ENCODE data around the gene AGAP1.

AGAP1 gene

DNA sequence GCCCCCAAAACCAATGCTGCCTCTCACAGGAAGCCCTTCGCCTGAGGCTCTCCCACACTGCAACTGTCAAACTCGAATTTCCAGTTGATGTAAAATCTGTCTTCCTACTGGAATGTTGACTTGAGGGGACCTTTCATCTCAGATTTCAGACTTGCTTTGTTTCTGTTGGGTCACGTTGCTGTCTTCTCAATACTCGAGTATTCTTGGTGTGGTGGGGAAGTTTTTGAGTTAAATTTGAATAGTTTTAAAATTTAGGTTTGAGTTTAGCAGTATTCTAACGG lies 50.8 kb downstream of the AGAP1 start:
- no peak for TF ChIP-seq TAF1 (IDR thresholded peaks at IDR 0.05; ENCODE audit: borderline replicate concordance, low read depth, low read length)
- TF ChIP-seq POLR2AphosphoS5 (IDR thresholded peaks at IDR 0.05; ENCODE audit: low read depth, low read length) = no peak
- TF ChIP-seq POLR2A (IDR thresholded peaks at IDR 0.05; ENCODE audit: low read depth, low read length) = no peak
- FAIRE-seq (no peak), DNase-seq (ENCODE audit: insufficient read length) (no peak)

DNA sequence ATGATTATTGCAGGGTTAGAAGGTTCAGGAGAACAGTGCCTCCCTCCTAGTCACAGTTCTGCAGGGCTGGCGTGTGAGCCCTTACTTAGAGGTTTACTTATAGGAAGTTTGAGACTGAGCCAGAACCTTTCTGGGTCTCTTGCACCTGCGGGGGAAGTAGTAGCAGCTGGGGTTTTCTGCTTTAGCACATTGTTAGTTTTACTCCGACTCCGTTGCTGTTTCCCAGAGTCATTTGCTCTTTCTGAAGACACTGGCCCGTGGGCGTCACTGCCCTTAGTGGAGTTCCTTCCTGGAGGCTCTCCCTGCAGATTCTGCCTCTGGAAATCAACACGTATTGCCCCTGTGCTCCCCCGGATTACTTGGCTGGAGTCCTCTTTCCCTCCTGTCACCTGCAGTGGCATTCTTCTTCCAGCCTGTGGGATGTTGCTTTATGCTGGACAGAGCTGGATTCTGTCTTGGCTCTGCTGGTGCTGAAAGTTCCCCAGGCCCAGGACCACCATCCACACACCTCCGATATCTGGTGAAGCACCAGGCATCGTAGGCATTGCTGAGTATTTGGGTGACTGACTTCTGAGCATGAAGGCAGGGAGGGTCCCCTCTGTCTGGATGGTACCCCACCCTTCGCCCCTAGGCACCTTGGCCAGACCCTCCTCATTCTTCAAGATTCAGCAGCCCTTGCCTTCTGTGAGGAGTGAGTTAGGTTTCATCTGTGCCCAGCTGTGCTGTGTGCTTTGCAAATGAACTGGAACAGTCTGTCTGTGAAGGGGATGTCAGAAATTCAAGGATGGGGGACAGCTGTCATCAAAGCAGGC lies 51.7 kb downstream of the AGAP1 start:
- DNase-seq (ENCODE audit: insufficient read length) = no peak
- TF ChIP-seq TAF1 (IDR thresholded peaks at IDR 0.05; ENCODE audit: borderline replicate concordance, low read depth, low read length) (no peak), POLR2AphosphoS5 (IDR thresholded peaks at IDR 0.05; ENCODE audit: low read depth, low read length) (no peak), POLR2A (IDR thresholded peaks at IDR 0.05; ENCODE audit: low read depth, low read length) (no peak)
- FAIRE-seq = no peak

DNA sequence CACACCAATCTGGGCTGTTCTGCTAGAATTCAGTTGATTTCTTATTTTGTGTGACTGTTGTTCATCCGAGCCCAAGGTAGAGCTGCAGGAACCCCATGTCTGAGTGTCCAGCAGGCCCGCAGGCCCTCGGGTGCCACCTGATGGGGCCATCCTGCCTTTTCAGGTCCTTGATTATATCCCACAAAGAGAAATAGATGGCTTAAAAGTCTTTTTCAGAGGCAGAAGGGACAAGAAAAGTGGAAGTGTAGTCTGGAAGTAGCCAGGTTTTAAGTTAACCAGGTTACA lies 52.2 kb downstream of the AGAP1 start:
- no peak for DNase-seq (ENCODE audit: insufficient read length)
- TF ChIP-seq TAF1 (IDR thresholded peaks at IDR 0.05; ENCODE audit: borderline replicate concordance, low read depth, low read length) = no peak
- no peak for TF ChIP-seq POLR2A (IDR thresholded peaks at IDR 0.05; ENCODE audit: low read depth, low read length)
- TF ChIP-seq POLR2AphosphoS5 (IDR thresholded peaks at IDR 0.05; ENCODE audit: low read depth, low read length) = no peak
- no peak for FAIRE-seq

DNA sequence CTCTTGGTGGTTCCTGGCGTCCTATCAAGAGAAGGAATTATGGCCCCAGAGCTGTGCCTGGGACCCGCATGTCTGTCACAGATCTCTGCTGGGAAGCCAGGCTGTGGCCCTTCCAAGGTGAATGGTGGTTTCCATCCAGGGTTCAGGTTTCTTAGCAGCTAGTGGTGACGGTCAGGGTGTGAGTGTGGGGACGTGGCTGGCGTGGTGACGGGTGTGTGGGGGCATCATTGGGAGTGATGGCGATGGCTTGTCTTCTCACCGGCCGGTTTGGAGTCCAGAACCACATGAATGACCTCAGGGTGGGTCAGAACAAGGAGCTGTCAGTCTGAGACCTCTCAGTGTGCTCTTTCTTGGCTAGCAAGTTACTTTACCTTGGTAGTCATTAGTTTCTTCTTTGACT lies 52.6 kb downstream of the AGAP1 start:
- TF ChIP-seq TAF1 (IDR thresholded peaks at IDR 0.05; ENCODE audit: borderline replicate concordance, low read depth, low read length) (no peak), POLR2A (IDR thresholded peaks at IDR 0.05; ENCODE audit: low read depth, low read length) (no peak), POLR2AphosphoS5 (IDR thresholded peaks at IDR 0.05; ENCODE audit: low read depth, low read length) (no peak)
- DNase-seq (ENCODE audit: insufficient read length) = no peak
- no peak for FAIRE-seq

DNA sequence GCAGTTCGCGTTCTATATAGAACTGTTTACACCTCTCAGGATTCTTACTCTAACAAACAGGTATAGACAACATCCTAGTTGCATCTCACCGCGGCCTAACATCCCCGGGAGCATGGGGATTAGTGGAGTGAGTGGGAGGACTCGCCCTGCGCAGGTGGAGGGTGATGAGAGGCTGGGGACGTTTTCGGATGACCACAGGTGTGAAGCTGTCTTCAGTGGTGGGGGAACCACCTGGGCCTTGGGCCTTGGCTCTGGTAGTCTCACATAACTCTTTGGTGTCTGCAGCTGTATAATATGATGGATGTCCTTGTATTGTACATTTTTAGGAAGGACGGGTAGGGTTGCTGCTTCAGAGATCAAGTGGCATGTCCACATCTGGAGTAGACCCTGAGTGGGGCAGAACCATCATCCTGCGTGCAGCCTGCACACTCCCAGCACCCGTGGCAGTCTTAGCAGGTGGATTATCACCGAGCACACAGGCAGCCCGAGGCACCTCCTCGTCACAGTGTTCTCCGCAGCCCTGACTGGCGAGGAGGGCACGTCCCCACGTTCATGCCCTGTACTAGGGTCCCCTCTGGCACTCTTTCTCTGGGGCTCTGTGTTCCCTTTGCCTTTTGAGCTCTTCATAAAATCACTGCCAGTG lies 56.0 kb downstream of the AGAP1 start:
- no peak for DNase-seq (ENCODE audit: insufficient read length)
- TF ChIP-seq TAF1 (IDR thresholded peaks at IDR 0.05; ENCODE audit: borderline replicate concordance, low read depth, low read length) (no peak), POLR2A (IDR thresholded peaks at IDR 0.05; ENCODE audit: low read depth, low read length) (no peak), POLR2AphosphoS5 (IDR thresholded peaks at IDR 0.05; ENCODE audit: low read depth, low read length) (no peak)
- no peak for FAIRE-seq

DNA sequence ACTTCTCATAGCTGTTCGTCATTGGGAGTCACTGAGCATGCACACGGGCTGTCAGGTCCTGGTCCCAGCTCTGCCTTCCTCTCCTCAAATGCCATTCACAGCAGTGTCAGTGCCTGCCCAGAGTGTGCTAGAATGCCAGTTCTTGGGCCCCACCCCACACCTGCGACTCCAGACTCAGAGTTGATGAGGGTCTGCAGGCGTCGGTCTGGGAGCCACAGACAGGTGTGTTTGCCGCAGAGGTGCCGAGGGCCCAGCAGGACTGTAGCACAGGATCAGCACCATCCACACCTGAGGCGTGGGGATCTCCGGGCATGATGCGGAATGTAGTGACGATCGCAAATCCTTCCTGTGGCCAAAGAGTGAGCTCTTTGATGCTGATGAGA lies 56.5 kb downstream of the AGAP1 start:
- DNase-seq (ENCODE audit: insufficient read length) = no peak
- no peak for FAIRE-seq
- no peak for TF ChIP-seq POLR2AphosphoS5 (IDR thresholded peaks at IDR 0.05; ENCODE audit: low read depth, low read length)

DNA sequence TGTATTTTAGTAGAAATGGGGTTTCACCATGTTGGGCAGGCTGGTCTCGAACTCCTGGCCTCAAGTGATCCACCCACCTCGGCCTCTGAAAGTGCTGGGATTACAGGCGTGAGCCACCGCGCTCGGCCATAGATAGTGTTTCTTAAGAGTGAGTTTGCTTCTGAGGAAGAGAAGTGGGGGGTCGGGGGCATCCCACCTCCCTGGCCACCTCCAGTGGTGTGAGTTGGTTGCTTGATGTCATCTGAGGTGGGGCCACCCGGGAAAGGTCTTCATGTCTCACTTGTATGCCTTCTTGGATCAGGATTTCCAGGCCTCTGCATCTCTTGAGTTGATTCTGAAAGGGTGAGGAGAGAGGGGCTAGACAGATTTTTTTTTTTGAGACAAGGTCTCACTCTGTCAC lies 57.1 kb downstream of the AGAP1 start:
- TF ChIP-seq POLR2AphosphoS5 (IDR thresholded peaks at IDR 0.05; ENCODE audit: low read depth, low read length) = no peak
- TF ChIP-seq TAF1 (IDR thresholded peaks at IDR 0.05; ENCODE audit: borderline replicate concordance, low read depth, low read length) = no peak
- TF ChIP-seq POLR2A (IDR thresholded peaks at IDR 0.05; ENCODE audit: low read depth, low read length) = no peak
- DNase-seq (ENCODE audit: insufficient read length) (no peak), FAIRE-seq (no peak)

DNA sequence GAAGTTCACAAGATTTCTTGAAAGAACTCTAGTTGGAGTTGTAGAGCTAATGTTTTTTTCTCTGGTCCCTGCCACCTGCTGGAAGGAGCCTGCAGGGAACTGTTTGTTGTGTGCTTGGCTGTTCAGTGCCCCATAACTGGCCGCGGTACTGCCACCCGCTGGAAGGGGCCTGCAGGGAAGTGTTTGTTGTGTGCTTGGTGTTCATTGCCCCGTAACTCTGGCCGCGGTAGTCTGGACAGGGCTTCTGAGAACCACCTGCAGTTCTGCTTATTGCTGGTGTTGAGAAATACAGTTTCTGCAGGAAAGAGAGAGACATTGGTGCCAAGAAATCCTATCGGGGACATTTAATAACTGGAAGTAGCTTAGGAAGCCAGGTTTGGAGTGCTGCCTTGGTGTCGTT lies 58.1 kb downstream of the AGAP1 start:
- FAIRE-seq = no peak
- TF ChIP-seq POLR2A (IDR thresholded peaks at IDR 0.05; ENCODE audit: low read depth, low read length) (no peak), TAF1 (IDR thresholded peaks at IDR 0.05; ENCODE audit: borderline replicate concordance, low read depth, low read length) (no peak), POLR2AphosphoS5 (IDR thresholded peaks at IDR 0.05; ENCODE audit: low read depth, low read length) (no peak)
- no peak for DNase-seq (ENCODE audit: insufficient read length)

DNA sequence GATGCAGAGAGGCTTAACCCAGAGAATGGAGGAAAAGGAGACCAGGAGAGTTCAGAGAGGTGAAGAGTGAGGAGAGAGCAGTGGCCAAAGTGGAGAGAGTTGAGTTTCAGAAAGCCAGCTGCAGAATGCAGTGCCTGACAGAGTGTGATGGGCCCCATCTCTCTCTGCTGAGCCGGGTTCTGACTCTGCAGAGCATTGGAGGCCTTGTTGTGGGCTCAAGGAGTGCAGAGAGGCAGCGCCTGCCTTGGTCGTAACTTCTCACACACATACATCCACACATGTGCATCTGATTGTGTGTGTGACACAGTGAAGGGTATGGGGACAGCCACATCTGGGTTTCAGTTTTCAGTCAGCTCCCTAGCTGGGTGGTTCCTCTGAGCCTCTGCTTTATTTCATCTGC lies 58.8 kb downstream of the AGAP1 start:
- no peak for FAIRE-seq
- TF ChIP-seq POLR2A (IDR thresholded peaks at IDR 0.05; ENCODE audit: low read depth, low read length) = no peak
- TF ChIP-seq TAF1 (IDR thresholded peaks at IDR 0.05; ENCODE audit: borderline replicate concordance, low read depth, low read length) = no peak
- TF ChIP-seq POLR2AphosphoS5 (IDR thresholded peaks at IDR 0.05; ENCODE audit: low read depth, low read length) = no peak
- DNase-seq (ENCODE audit: insufficient read length) = no peak

DNA sequence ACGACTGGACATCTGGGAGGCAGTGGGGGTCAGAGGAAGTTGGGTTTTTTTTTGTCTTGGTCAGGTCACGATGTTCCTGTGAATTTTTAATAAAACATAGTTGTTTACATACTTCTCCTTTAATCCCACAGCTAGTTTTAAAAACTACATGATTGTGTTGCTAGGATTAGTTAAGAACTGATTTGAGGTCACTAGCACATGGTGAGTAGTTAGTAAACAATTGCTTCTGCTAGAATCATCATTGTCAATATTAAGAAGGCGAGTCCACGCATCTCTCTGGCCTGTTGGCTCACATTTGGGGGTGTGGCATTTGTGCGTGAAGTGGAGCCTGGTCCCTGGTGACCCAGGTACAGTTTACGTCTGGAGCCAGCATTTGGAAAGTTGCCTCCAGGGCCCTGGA lies 59.4 kb downstream of the AGAP1 start:
- DNase-seq (ENCODE audit: insufficient read length) (no peak), FAIRE-seq (no peak)
- TF ChIP-seq POLR2A (IDR thresholded peaks at IDR 0.05; ENCODE audit: low read depth, low read length) (no peak), POLR2AphosphoS5 (IDR thresholded peaks at IDR 0.05; ENCODE audit: low read depth, low read length) (no peak), TAF1 (IDR thresholded peaks at IDR 0.05; ENCODE audit: borderline replicate concordance, low read depth, low read length) (no peak)

DNA sequence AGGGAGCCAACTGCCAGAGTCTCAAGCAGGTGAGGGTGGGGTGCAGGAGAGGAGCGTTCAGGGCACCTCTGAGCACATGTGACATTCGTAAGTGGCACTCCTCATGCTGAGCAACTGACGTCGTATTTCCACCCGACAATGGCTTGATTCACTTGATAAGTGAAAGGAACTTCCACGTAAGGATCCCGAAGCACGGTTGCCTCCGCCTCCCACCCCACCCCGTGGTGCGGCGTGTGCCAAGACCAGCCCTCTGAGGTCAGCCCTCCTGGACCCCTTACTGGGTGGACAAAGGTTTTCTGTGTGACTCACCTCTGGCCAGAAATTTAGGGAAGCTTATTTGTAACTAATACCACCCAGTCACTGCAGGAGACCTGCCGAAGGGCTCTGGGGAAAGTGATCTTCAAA lies 59.9 kb downstream of the AGAP1 start:
- DNase-seq (ENCODE audit: insufficient read length) (no peak), FAIRE-seq (no peak)
- no peak for TF ChIP-seq POLR2AphosphoS5 (IDR thresholded peaks at IDR 0.05; ENCODE audit: low read depth, low read length)
- TF ChIP-seq POLR2A (IDR thresholded peaks at IDR 0.05; ENCODE audit: low read depth, low read length) = no peak
- TF ChIP-seq TAF1 (IDR thresholded peaks at IDR 0.05; ENCODE audit: borderline replicate concordance, low read depth, low read length) = no peak

DNA sequence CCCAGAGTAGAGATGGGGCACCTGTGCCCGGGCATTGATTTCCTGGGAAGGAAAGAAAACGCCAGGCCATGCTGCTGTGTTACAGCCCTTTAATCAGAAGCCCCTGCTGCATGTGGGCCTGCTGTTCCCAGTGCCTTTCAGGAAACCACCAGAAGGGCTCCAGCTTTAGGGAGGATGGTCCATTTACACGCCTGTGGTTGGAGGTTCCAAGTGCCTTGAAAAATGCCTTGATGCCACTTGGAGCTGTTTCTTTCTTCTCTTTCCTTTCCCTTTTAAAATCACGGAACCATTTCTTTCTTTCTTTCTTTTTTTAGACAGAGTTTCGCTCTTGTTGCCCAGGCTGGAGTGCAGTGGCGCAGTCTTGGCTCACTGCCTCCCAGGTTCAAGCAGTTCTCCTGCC lies 60.5 kb downstream of the AGAP1 start:
- TF ChIP-seq TAF1 (IDR thresholded peaks at IDR 0.05; ENCODE audit: borderline replicate concordance, low read depth, low read length) (no peak), POLR2AphosphoS5 (IDR thresholded peaks at IDR 0.05; ENCODE audit: low read depth, low read length) (no peak), POLR2A (IDR thresholded peaks at IDR 0.05; ENCODE audit: low read depth, low read length) (no peak)
- DNase-seq (ENCODE audit: insufficient read length) (no peak), FAIRE-seq (no peak)

Measured in GM12892 (cell line).